GM23338 (cell line): ENCODE results near the gene REPIN1. TPM values are rescaled to one million over a fixed set of nuclear protein-coding genes. Genes with fewer than 3 reads are reported as not detected.

Experiments used
- ATAC-seq: fragments of 200-7000 bp; cut with Tn5 transposase; 3 replicates; pipeline ENCODE4 v1.9.1; 2020
- DNase-seq: peaks from one replicate; pipeline ENCODE4 v3.0.0-alpha.2; 2015; ENCODE audit warnings: low spot score
- H2AFZ ChIP-seq: fragments of 200-600 bp; sonication (generic); 2 replicates; pipeline ENCODE4 v1.8.0; 2016; ENCODE audit warnings: antibody characterized with exemption, mild to moderate bottlenecking, moderate library complexity
- H3F3A ChIP-seq: fragments of 200-600 bp; sonication (generic); replicated peaks from 2 replicates; pipeline ENCODE4 v1.8.0; 2017; ENCODE audit warnings: antibody characterized with exemption, mixed run types, low read depth
- H3K27ac ChIP-seq: fragments of 200-600 bp; sonication (generic); 2 replicates; pipeline ENCODE4 v1.6.1; 2016; ENCODE audit warnings: low read depth
- H3K27me3 ChIP-seq: fragments of 200-600 bp; sonication (generic); 2 replicates; pipeline ENCODE4 v1.8.0; 2016; ENCODE audit warnings: mild to moderate bottlenecking, mixed run types, moderate library complexity; ENCODE audit not compliant: insufficient read depth
- H3K36me3 ChIP-seq: fragments of 200-600 bp; sonication (generic); 2 replicates; pipeline ENCODE4 v1.8.0; 2016; ENCODE audit warnings: mild to moderate bottlenecking; ENCODE audit not compliant: insufficient read depth
- H3K4me1 ChIP-seq: fragments of 200-600 bp; sonication (generic); 2 replicates; pipeline ENCODE4 v1.8.0; 2016; ENCODE audit warnings: mild to moderate bottlenecking, moderate library complexity; ENCODE audit not compliant: insufficient read depth
- H3K4me2 ChIP-seq: fragments of 200-600 bp; sonication (generic); 2 replicates; pipeline ENCODE4 v1.7.1; 2017; ENCODE audit warnings: mixed run types
- H3K4me3 ChIP-seq: fragments of 200-600 bp; sonication (generic); 2 replicates; pipeline ENCODE4 v1.6.1; 2016; ENCODE audit warnings: mixed run types
- H3K79me2 ChIP-seq: fragments of 200-600 bp; sonication (generic); replicated peaks from 2 replicates; pipeline ENCODE4 v1.8.0; 2017; ENCODE audit warnings: mild to moderate bottlenecking; ENCODE audit not compliant: insufficient read depth
- H3K9me2 ChIP-seq: fragments of 200-600 bp; sonication (generic); 2 replicates; pipeline ENCODE4 v1.8.0; 2017; ENCODE audit not compliant: insufficient read depth
- H4K20me1 ChIP-seq: fragments of 200-600 bp; sonication (generic); replicated peaks from 2 replicates; pipeline ENCODE4 v1.8.0; 2017; ENCODE audit warnings: mild to moderate bottlenecking; ENCODE audit not compliant: insufficient read depth
- H3K27ac Mint-ChIP-seq: 2 replicates; pipeline ENCODE4 v1.8.0; 2020; ENCODE audit warnings: inconsistent platforms, mild to moderate bottlenecking, moderate library complexity, mixed read lengths
- H3K27me3 Mint-ChIP-seq: 3 replicates; pipeline ENCODE4 v1.8.0; 2022; ENCODE audit warnings: low read depth, mild to moderate bottlenecking, moderate library complexity, mixed read lengths, inconsistent platforms; ENCODE audit not compliant: insufficient read depth, poor library complexity
- H3K36me3 Mint-ChIP-seq: 3 replicates; pipeline ENCODE4 v1.8.0; 2021; ENCODE audit warnings: low read depth, mild to moderate bottlenecking, inconsistent platforms, moderate library complexity, mixed read lengths
- H3K4me1 Mint-ChIP-seq: 3 replicates; pipeline ENCODE4 v1.8.0; 2020; ENCODE audit warnings: mild to moderate bottlenecking, inconsistent platforms, mixed read lengths
- H3K4me3 Mint-ChIP-seq: 3 replicates; pipeline ENCODE4 v1.8.0; 2021; ENCODE audit warnings: moderate library complexity, mild to moderate bottlenecking, inconsistent platforms, mixed read lengths
- H3K9me3 Mint-ChIP-seq: 3 replicates; pipeline ENCODE4 v1.8.0; 2020; ENCODE audit warnings: moderate library complexity, mild to moderate bottlenecking, inconsistent platforms, mixed read lengths
- CREB1 ChIP-seq: fragments of 250-450 bp; sonication (Bioruptor Pico); IDR thresholded peaks from 2 replicates; pipeline ENCODE4 v1.5.0; 2020; ENCODE audit warnings: low read depth, mild to moderate bottlenecking, moderate library complexity
- ETS1 ChIP-seq: IDR thresholded peaks from 2 replicates; pipeline ENCODE4 v1.6.1; 2016; ENCODE audit warnings: antibody characterized with exemption
- EZH2 ChIP-seq: fragments of 200-600 bp; sonication (generic); IDR thresholded peaks from one replicate; pipeline ENCODE4 v1.8.0; 2017; ENCODE audit warnings: antibody characterized with exemption, mild to moderate bottlenecking, low read depth; ENCODE audit not compliant: unreplicated experiment
- EZH2phosphoT487 ChIP-seq: fragments of 200-600 bp; sonication (generic); IDR thresholded peaks from one replicate; pipeline ENCODE4 v1.8.1; 2018; ENCODE audit warnings: antibody characterized with exemption; ENCODE audit not compliant: unreplicated experiment
- JUNB ChIP-seq: IDR thresholded peaks from one replicate; pipeline ENCODE4 v1.6.1; 2016; ENCODE audit warnings: antibody characterized with exemption; ENCODE audit not compliant: unreplicated experiment
- NANOG ChIP-seq: IDR thresholded peaks from 2 replicates; pipeline ENCODE4 v1.6.1; 2016; ENCODE audit warnings: antibody characterized with exemption, borderline replicate concordance
- POLR2AphosphoS5 ChIP-seq: IDR thresholded peaks from 2 replicates; pipeline ENCODE4 v1.6.1; 2016; ENCODE audit warnings: antibody characterized with exemption, low read depth
- REST ChIP-seq: IDR thresholded peaks from one replicate; pipeline ENCODE4 v1.6.1; 2018; ENCODE audit warnings: antibody characterized with exemption; ENCODE audit not compliant: unreplicated experiment
- STAT1 ChIP-seq: IDR thresholded peaks from one replicate; pipeline ENCODE4 v1.6.1; 2016; ENCODE audit warnings: antibody characterized with exemption; ENCODE audit not compliant: unreplicated experiment
- ZNF114 ChIP-seq: fragments of 250-450 bp; sonication (Bioruptor Pico); IDR thresholded peaks from 2 replicates; pipeline ENCODE4 v1.5.0; 2020; ENCODE audit warnings: mild to moderate bottlenecking, moderate library complexity
- ZNF331 ChIP-seq: fragments of 250-450 bp; sonication (Bioruptor Pico); IDR thresholded peaks from 2 replicates; pipeline ENCODE4 v1.5.0; 2020; ENCODE audit warnings: low read depth, mild to moderate bottlenecking, moderate library complexity
- polyA plus RNA-seq: library from polyadenylated mRNA; unstranded; fragments of >200 nt; fragmentation: Nextera tagmentation; extraction: Ambion mirVana; gene quantifications from 2 replicates; pipeline ENCODE4 v1.2.1, GENCODE V29; 2016
- total RNA-seq: library from RNA; depleted of rRNA; stranded (reverse); fragments of >200 nt; shearing (Covaris generic); gene quantifications from 2 replicates; pipeline ENCODE4 v1.2.3, GENCODE V29; 2014
- TF ChIP-seq, protein P1 (sequence below): fragments of 250-450 bp; sonication (Bioruptor Pico); IDR thresholded peaks from 2 replicates; pipeline ENCODE4 v1.5.0; 2020; ENCODE audit warnings: mild to moderate bottlenecking, moderate library complexity
- TF ChIP-seq, protein P2 (sequence below), 2 experiments: fragments of 200-600 bp in 1 of 2; sonication (generic) in 1 of 2; conservative IDR thresholded peaks; 2 replicates each; pipeline versions ENCODE4 v1.5.1 to v1.6.1; 2016 to 2017; ENCODE audit warnings: antibody characterized with exemption in 2 of 2, low read depth in 2 of 2, mild to moderate bottlenecking in 2 of 2, moderate library complexity in 1 of 2

Gene REPIN1
- total and polyA plus RNA-seq, 2 experiments from 2014 or later = 29.8 to 156 TPM

DNA sequence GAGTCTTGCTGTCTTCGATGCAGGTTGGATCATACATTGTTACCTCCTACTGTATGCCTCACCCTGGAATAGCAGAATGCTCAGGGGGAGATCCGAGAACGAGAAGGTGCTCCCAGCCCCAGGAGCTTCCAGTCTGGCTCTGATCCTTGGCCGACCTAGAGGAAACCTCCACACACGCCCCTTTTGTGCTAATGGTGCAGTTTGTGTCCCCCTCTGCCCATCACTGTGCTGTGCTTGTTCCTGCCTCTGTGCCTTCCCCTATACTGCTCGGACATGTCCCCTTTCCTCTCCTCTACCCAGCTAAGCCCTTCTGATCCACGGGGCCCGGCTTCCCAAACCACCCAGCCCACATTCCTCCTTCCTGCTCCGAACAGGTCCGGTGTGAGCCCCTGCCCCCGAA lies 43.0 kb downstream of the REPIN1 start:
- DNase-seq = no peak
- Mint-ChIP-seq H3K4me3 (no peak overlapping the region), H3K27me3 (peaks cover 20% of the 10 kb centered on the region), H3K36me3 (peaks cover 53% of the 10 kb centered on the region), H3K9me3 (no peaks in the 10 kb centered on the region; the same call in none of the 3 replicates), H3K27ac (0 out of 2 replicates have a peak overlapping the region, but pooled peaks have one; percentile 14), H3K4me1 (peaks cover 24% of the 10 kb centered on the region)
- TF ChIP-seq JUNB (no peak), EZH2 (no peak), STAT1 (no peak), EZH2phosphoT487 (no peak), ETS1 (no peak), REST (no peak), POLR2AphosphoS5 (no peak), ZNF114 (CRISPR knock-in tag) (no peak), CREB1 (CRISPR knock-in tag) (no peak), NANOG (no peak), ZNF331 (CRISPR knock-in tag) (no peak)
- TF ChIP-seq, protein P1, sequence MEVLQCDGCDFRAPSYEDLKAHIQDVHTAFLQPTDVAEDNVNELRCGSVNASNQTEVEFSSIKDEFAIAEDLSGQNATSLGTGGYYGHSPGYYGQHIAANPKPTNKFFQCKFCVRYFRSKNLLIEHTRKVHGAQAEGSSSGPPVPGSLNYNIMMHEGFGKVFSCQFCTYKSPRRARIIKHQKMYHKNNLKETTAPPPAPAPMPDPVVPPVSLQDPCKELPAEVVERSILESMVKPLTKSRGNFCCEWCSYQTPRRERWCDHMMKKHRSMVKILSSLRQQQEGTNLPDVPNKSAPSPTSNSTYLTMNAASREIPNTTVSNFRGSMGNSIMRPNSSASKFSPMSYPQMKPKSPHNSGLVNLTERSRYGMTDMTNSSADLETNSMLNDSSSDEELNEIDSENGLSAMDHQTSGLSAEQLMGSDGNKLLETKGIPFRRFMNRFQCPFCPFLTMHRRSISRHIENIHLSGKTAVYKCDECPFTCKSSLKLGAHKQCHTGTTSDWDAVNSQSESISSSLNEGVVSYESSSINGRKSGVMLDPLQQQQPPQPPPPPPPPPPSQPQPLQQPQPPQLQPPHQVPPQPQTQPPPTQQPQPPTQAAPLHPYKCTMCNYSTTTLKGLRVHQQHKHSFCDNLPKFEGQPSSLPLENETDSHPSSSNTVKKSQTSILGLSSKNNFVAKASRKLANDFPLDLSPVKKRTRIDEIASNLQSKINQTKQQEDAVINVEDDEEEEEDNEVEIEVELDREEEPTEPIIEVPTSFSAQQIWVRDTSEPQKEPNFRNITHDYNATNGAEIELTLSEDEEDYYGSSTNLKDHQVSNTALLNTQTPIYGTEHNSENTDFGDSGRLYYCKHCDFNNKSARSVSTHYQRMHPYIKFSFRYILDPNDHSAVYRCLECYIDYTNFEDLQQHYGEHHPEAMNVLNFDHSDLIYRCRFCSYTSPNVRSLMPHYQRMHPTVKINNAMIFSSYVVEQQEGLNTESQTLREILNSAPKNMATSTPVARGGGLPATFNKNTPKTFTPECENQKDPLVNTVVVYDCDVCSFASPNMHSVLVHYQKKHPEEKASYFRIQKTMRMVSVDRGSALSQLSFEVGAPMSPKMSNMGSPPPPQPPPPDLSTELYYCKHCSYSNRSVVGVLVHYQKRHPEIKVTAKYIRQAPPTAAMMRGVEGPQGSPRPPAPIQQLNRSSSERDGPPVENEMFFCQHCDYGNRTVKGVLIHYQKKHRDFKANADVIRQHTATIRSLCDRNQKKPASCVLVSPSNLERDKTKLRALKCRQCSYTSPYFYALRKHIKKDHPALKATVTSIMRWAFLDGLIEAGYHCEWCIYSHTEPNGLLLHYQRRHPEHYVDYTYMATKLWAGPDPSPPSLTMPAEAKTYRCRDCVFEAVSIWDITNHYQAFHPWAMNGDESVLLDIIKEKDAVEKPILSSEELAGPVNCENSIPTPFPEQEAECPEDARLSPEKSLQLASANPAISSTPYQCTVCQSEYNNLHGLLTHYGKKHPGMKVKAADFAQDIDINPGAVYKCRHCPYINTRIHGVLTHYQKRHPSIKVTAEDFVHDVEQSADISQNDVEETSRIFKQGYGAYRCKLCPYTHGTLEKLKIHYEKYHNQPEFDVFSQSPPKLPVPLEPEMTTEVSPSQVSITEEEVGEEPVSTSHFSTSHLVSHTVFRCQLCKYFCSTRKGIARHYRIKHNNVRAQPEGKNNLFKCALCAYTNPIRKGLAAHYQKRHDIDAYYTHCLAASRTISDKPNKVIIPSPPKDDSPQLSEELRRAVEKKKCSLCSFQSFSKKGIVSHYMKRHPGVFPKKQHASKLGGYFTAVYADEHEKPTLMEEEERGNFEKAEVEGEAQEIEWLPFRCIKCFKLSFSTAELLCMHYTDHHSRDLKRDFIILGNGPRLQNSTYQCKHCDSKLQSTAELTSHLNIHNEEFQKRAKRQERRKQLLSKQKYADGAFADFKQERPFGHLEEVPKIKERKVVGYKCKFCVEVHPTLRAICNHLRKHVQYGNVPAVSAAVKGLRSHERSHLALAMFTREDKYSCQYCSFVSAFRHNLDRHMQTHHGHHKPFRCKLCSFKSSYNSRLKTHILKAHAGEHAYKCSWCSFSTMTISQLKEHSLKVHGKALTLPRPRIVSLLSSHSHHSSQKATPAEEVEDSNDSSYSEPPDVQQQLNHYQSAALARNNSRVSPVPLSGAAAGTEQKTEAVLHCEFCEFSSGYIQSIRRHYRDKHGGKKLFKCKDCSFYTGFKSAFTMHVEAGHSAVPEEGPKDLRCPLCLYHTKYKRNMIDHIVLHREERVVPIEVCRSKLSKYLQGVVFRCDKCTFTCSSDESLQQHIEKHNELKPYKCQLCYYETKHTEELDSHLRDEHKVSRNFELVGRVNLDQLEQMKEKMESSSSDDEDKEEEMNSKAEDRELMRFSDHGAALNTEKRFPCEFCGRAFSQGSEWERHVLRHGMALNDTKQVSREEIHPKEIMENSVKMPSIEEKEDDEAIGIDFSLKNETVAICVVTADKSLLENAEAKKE = no peak
- TF ChIP-seq, protein P2, sequence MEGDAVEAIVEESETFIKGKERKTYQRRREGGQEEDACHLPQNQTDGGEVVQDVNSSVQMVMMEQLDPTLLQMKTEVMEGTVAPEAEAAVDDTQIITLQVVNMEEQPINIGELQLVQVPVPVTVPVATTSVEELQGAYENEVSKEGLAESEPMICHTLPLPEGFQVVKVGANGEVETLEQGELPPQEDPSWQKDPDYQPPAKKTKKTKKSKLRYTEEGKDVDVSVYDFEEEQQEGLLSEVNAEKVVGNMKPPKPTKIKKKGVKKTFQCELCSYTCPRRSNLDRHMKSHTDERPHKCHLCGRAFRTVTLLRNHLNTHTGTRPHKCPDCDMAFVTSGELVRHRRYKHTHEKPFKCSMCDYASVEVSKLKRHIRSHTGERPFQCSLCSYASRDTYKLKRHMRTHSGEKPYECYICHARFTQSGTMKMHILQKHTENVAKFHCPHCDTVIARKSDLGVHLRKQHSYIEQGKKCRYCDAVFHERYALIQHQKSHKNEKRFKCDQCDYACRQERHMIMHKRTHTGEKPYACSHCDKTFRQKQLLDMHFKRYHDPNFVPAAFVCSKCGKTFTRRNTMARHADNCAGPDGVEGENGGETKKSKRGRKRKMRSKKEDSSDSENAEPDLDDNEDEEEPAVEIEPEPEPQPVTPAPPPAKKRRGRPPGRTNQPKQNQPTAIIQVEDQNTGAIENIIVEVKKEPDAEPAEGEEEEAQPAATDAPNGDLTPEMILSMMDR (conservative IDR thresholded peaks at IDR 0.05; ENCODE audit: low read depth in 2 of 2) = no peak
- no peak overlapping the region for H2AFZ ChIP-seq
- peaks cover 5% of the 10 kb centered on the region; the same call in 1 of the 2 replicates for H3K36me3 ChIP-seq
- H3K4me1 ChIP-seq = peaks cover 6% of the 10 kb centered on the region
- H3K27ac ChIP-seq = no peak overlapping the region; the same call in 1 of the 2 replicates
- peaks cover 10% of the 10 kb centered on the region for H3K79me2 ChIP-seq
- H4K20me1 ChIP-seq = no peaks in the 10 kb centered on the region
- H3K27me3 ChIP-seq = no peaks in the 10 kb centered on the region
- peak; percentile 5; the same call in 1 of the 3 replicates for ATAC-seq
- no peak overlapping the region for H3K4me3 ChIP-seq
- 0 out of 2 replicates have a peak, but pooled peaks cover 6% of the 10 kb centered on the region for H3F3A ChIP-seq
- no peak overlapping the region for H3K4me2 ChIP-seq
- H3K9me2 ChIP-seq = no peaks in the 10 kb centered on the region
